HEK293 (cell line): Measurements from ENCODE around the gene CHST14.

Source experiments
- CTCF ChIA-PET: fragments of 350-600 bp; formaldehyde crosslinking; extraction: SDS; loops from one replicate; lab custom pipeline; 2021; ENCODE audit warnings: antibody characterized with exemption; lab: Yijun Ruan, JAX
- POLR2A ChIA-PET: fragments of 300-600 bp; formaldehyde crosslinking; extraction: SDS; loops from one replicate; lab custom pipeline; 2020; ENCODE audit warnings: antibody characterized with exemption, inconsistent platforms; lab: Yijun Ruan, JAX
- H3K27ac ChIP-seq: fragments of 200-500 bp; sonication (Bioruptor generic); 2 replicates; pipeline ENCODE4 v1.5.1; 2014; ENCODE audit warnings: low read depth, low read length, control low read depth, inconsistent platforms; ENCODE audit errors: extremely low read depth
- H3K36me3 ChIP-seq, 2 experiments: fragments of 200-500 bp in 1 of 2; sonication (Bioruptor generic) in 1 of 2; 1 replicate in 1 of 2; 2 replicates in 1 of 2; pipeline ENCODE4 v1.5.1; 2014 to 2017; ENCODE audit warnings: inconsistent platforms in 2 of 2, low read length in 2 of 2; ENCODE audit not compliant: control insufficient read depth in 2 of 2, insufficient read depth in 1 of 2
- H3K4me1 ChIP-seq: fragments of 200-500 bp; sonication (Bioruptor generic); 2 replicates; pipeline ENCODE4 v1.5.1; 2014; ENCODE audit warnings: mild to moderate bottlenecking, low read length, inconsistent platforms; ENCODE audit not compliant: control insufficient read depth, insufficient read depth
- H3K4me3 ChIP-seq: 2 replicates; pipeline ENCODE4 v1.5.1; 2011; ENCODE audit warnings: low read depth, mild to moderate bottlenecking, control low read depth, low read length, moderate library complexity
- H3K9me3 ChIP-seq: fragments of 200-500 bp; sonication (Bioruptor generic); 2 replicates; pipeline ENCODE4 v1.5.1; 2014; ENCODE audit warnings: low read depth, low read length, inconsistent platforms; ENCODE audit not compliant: control insufficient read depth, insufficient read depth
- EGR2 ChIP-seq: fragments of 450-650 bp; formaldehyde crosslinking; IDR thresholded peaks from 2 replicates; pipeline ENCODE4 v1.5.1; 2016; ENCODE audit warnings: low read depth, missing biosample characterization, missing genetic modification characterization
- GLIS1 ChIP-seq: fragments of 450-650 bp; formaldehyde crosslinking; IDR thresholded peaks from 2 replicates; pipeline ENCODE4 v1.5.1; 2016; ENCODE audit warnings: missing biosample characterization, missing genetic modification characterization
- HOXA7 ChIP-seq: sonication (generic); formaldehyde crosslinking; IDR thresholded peaks from 2 replicates; pipeline ENCODE4 v1.8.1; 2022; ENCODE audit warnings: missing genetic modification reagents, borderline replicate concordance
- OVOL3 ChIP-seq: fragments of 450-650 bp; formaldehyde crosslinking; IDR thresholded peaks from 2 replicates; pipeline ENCODE4 v1.5.1; 2016; ENCODE audit warnings: missing biosample characterization, missing genetic modification characterization
- SCRT2 ChIP-seq: fragments of 450-650 bp; formaldehyde crosslinking; IDR thresholded peaks from 2 replicates; pipeline ENCODE4 v1.5.1; 2016; ENCODE audit warnings: missing biosample characterization, missing genetic modification characterization
- ZNF184 ChIP-seq: fragments of 450-650 bp; IDR thresholded peaks from 2 replicates; pipeline ENCODE4 v1.5.1; 2018; ENCODE audit warnings: missing biosample characterization, mild to moderate bottlenecking, missing genetic modification characterization
- ZNF19 ChIP-seq: fragments of 450-650 bp; formaldehyde crosslinking; IDR thresholded peaks from 2 replicates; pipeline ENCODE4; 2016; ENCODE audit warnings: missing biosample characterization, missing genetic modification characterization, low read depth
- ZNF747 ChIP-seq: fragments of 450-650 bp; formaldehyde crosslinking; IDR thresholded peaks from 2 replicates; pipeline ENCODE4 v1.5.1; 2016; ENCODE audit warnings: missing biosample characterization, missing genetic modification characterization
- ZXDB ChIP-seq: fragments of 450-650 bp; formaldehyde crosslinking; IDR thresholded peaks from 2 replicates; pipeline ENCODE4 v1.5.1; 2016; ENCODE audit warnings: missing biosample characterization, missing genetic modification characterization
- TF ChIP-seq, protein P1 (sequence below): fragments of 450-650 bp; formaldehyde crosslinking; IDR thresholded peaks from 2 replicates; pipeline ENCODE4 v1.5.1; 2016; ENCODE audit warnings: missing biosample characterization, missing genetic modification characterization, low read depth
- TF ChIP-seq, protein P2 (sequence below): fragments of 450-650 bp; formaldehyde crosslinking; IDR thresholded peaks from 2 replicates; pipeline ENCODE4 v1.5.1; 2017; ENCODE audit warnings: missing biosample characterization, missing genetic modification characterization
- TF ChIP-seq, protein P3 (sequence below): fragments of 450-650 bp; formaldehyde crosslinking; IDR thresholded peaks from 2 replicates; pipeline ENCODE4 v1.5.1; 2016; ENCODE audit warnings: missing biosample characterization, missing genetic modification characterization, low read depth

The CHST14 gene

DNA sequence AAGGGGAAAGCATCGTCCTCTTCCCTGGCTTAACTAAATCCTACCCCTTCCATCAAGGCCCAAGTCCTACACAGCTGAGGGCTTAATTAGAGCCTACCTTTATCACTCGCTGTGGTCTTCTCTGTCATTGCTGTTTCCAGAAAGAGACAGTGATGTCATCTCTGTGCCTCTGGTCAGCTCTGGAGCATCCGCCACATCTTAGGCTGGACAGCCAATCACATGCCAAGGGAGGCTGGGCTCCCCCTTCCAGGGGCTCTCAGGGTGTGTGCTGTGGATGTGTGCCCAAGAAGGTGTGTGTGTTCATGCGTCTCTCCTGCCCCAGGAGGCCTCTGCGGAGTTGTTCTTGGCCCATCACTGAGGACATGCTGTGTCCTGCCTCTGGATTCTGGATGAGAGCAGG is 42.8 kb downstream of the CHST14 start:
- no peaks in the 10 kb centered on the region for H3K9me3 ChIP-seq
- CTCF ChIA-PET, result interaction anchor here (0.7 kb wide), 1 partner anchor 72 kb away, joined by 3 read pairs; no protein-coding TSS in a partner anchor
- no peaks in the 10 kb centered on the region for H3K4me1 ChIP-seq
- no peak overlapping the region for H3K4me3 ChIP-seq
- H3K27ac ChIP-seq, result no peak overlapping the region
- TF ChIP-seq, protein P1, sequence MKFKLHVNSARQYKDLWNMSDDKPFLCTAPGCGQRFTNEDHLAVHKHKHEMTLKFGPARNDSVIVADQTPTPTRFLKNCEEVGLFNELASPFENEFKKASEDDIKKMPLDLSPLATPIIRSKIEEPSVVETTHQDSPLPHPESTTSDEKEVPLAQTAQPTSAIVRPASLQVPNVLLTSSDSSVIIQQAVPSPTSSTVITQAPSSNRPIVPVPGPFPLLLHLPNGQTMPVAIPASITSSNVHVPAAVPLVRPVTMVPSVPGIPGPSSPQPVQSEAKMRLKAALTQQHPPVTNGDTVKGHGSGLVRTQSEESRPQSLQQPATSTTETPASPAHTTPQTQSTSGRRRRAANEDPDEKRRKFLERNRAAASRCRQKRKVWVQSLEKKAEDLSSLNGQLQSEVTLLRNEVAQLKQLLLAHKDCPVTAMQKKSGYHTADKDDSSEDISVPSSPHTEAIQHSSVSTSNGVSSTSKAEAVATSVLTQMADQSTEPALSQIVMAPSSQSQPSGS (tag by site-specific recombination), result 0 out of 2 replicates have a peak, but pooled peaks have one; percentile 13
- TF ChIP-seq HOXA7 (CRISPR knock-in tag) (no peak), EGR2 (tag by site-specific recombination) (no peak)
- POLR2A ChIA-PET, result no interaction called here
- no peaks in the 10 kb centered on the region for H3K36me3 ChIP-seq

DNA sequence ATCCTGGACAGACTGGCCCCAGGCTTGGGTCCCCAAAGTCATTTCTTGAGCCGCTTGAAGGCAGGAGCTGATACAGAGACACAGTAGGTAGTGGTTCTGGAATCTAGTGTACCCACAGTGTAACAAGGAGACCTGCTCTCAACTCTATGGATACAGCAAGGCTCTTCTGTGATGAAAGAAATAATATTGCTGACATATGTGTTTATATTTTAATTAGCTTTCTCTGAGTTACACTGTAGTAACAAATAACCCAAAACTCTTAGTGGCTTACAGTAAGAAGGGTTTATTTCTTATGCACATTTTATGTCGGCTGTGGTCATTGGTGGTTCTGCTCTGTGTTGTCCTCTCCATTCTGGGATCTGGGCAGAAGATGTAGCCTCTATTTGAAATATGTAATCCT is 45.5 kb downstream of the CHST14 start:
- no peaks in the 10 kb centered on the region for H3K9me3 ChIP-seq
- TF ChIP-seq ZNF19 (tag by site-specific recombination), result no peak
- no peak for TF ChIP-seq GLIS1 (tag by site-specific recombination)
- TF ChIP-seq ZNF184 (tag by site-specific recombination), result no peak
- TF ChIP-seq SCRT2 (tag by site-specific recombination), result no peak
- TF ChIP-seq, protein P2, sequence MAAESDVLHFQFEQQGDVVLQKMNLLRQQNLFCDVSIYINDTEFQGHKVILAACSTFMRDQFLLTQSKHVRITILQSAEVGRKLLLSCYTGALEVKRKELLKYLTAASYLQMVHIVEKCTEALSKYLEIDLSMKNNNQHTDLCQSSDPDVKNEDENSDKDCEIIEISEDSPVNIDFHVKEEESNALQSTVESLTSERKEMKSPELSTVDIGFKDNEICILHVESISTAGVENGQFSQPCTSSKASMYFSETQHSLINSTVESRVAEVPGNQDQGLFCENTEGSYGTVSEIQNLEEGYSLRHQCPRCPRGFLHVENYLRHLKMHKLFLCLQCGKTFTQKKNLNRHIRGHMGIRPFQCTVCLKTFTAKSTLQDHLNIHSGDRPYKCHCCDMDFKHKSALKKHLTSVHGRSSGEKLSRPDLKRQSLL, result no peak
- TF ChIP-seq ZXDB, result no peak
- TF ChIP-seq ZNF747, result no peak
- no peak for TF ChIP-seq OVOL3 (tag by site-specific recombination)
- TF ChIP-seq, protein P3, sequence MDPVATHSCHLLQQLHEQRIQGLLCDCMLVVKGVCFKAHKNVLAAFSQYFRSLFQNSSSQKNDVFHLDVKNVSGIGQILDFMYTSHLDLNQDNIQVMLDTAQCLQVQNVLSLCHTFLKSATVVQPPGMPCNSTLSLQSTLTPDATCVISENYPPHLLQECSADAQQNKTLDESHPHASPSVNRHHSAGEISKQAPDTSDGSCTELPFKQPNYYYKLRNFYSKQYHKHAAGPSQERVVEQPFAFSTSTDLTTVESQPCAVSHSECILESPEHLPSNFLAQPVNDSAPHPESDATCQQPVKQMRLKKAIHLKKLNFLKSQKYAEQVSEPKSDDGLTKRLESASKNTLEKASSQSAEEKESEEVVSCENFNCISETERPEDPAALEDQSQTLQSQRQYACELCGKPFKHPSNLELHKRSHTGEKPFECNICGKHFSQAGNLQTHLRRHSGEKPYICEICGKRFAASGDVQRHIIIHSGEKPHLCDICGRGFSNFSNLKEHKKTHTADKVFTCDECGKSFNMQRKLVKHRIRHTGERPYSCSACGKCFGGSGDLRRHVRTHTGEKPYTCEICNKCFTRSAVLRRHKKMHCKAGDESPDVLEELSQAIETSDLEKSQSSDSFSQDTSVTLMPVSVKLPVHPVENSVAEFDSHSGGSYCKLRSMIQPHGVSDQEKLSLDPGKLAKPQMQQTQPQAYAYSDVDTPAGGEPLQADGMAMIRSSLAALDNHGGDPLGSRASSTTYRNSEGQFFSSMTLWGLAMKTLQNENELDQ, result no peak
- TF ChIP-seq, all 188 proteins: peak for 0
- ChIA-PET CTCF (no interaction called here), POLR2A (no interaction called here)
- Histone ChIP-seq H3K36me3 (no peaks in the 10 kb centered on the region), H3K4me1 (no peaks in the 10 kb centered on the region), H3K27ac (no peak overlapping the region), H3K4me3 (no peak overlapping the region)
